HAP-1 (cell line): ENCODE data around the gene ZNF296.
A peak's percentile ranks its signal among the peaks of the same experiment; 100 is the strongest.
"Not testable (repeated sequence)": the region's sequence is repeated elsewhere in the genome, so short reads cannot be mapped to it uniquely, and the experiment has no call there.

Experiments used
- DNase-seq, 2 experiments: peaks; one replicate each; pipeline ENCODE4 v3.0.0-alpha.2; 2016 to 2020; ENCODE audit warnings: low spot score in 2 of 2
- H3K27me3 ChIP-seq: fragments of 250-450 bp; sonication (Bioruptor Pico); 2 replicates; pipeline ENCODE4 v1.5.1; 2020; ENCODE audit warnings: low read depth, mild to moderate bottlenecking, moderate library complexity
- H3K36me3 ChIP-seq: fragments of 250-450 bp; sonication (Bioruptor Pico); replicated peaks from 2 replicates; pipeline ENCODE4 v1.5.1; 2020; ENCODE audit warnings: mild to moderate bottlenecking
- H3K4me1 ChIP-seq: fragments of 250-450 bp; sonication (Bioruptor Pico); 2 replicates; pipeline ENCODE4 v1.5.1; 2020; ENCODE audit warnings: mild to moderate bottlenecking
- H3K4me3 ChIP-seq: fragments of 250-450 bp; sonication (Bioruptor Pico); 2 replicates; pipeline ENCODE4 v1.5.1; 2020; ENCODE audit warnings: mild to moderate bottlenecking, moderate library complexity
- H3K9me3 ChIP-seq: fragments of 250-450 bp; sonication (Bioruptor Pico); 2 replicates; pipeline ENCODE4 v1.5.1; 2020; ENCODE audit warnings: mild to moderate bottlenecking, moderate library complexity
- in situ Hi-C: fragments of 300-500 bp; cut with MboI; formaldehyde crosslinking; loops from 3 replicates; pipeline ENCODE4 v1.14.3; 2020; ENCODE audit warnings: low sequenced_read_pairs, inconsistent platforms, mixed read lengths

Gene ZNF296

DNA sequence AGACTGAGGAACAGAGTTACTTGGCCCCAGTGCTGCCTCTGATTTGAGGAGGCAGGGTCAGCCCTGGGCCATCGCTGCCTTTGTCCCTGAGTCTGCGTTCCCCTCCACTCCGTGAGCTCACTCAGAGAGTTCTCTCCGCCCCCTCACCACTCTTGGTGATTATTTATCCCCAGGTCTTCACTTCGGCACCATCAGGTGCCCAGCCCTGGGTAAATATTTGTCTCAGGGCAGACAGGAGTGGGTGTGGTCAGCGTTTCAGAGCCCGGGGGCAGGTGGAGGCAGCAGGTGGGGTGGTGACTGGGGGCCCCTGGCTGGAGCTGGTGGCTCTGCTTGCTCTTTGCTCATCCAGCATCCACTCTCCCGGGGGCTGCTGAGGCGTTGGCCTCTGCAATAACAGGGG lies 37.4 kb upstream of the ZNF296 start:
- in situ Hi-C loops: no loop called here

DNA sequence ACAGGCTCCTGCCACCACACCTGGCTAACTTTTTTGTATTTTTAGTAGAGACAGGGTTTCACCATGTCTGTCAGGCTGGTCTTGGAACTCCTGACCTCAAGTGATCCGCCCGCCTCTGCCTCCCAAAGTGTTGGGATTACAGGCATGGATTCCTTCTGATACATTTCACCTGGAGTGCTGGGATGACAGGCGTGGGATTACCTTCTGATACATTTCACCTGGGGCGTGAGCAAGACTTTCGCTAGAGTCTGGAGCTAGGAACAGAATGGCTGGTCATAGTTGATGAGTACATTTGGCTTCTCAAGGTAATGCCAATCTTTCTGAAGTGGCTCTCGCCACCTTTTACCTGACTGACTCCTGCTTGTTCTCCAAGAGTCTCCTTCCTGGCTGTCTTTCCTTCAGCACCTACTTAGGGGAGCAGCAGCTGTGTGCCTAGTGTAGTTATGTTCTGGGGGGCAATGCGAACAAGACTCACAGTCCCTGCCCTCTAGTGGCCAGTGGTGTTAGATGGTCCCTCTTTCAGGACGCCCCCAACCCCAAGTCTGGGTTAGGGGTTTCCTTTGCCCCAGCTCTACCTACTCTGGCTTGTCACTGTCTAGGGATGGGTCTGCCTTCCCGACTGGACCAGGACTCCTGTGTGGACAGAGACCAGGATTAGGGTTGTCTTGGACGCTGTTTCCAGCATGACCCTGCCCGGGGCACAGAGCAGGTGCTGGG lies 36.0 kb upstream of the ZNF296 start:
- H3K4me1 ChIP-seq: no peaks in the 10 kb centered on the region
- H3K9me3 ChIP-seq: no peaks in the 10 kb centered on the region
- DNase-seq: no peak
- H3K36me3 ChIP-seq: no peaks in the 10 kb centered on the region
- H3K4me3 ChIP-seq: no peak overlapping the region
- in situ Hi-C loops: no loop called here
- H3K27me3 ChIP-seq: no peaks in the 10 kb centered on the region

More for the DNA sequence above, 37.4 kb upstream of the ZNF296 start:
- Histone ChIP-seq H3K9me3 (no peaks in the 10 kb centered on the region), H3K4me3 (no peak overlapping the region), H3K36me3 (no peaks in the 10 kb centered on the region), H3K4me1 (no peaks in the 10 kb centered on the region), H3K27me3 (no peaks in the 10 kb centered on the region)
- no peak for DNase-seq

GRCh38 chr19:45110851-45111266 lies 34.6 kb upstream of the ZNF296 start:
- Histone ChIP-seq H3K9me3 (no peaks in the 10 kb centered on the region), H3K4me3 (no peak overlapping the region), H3K36me3 (no peaks in the 10 kb centered on the region), H3K27me3 (no peaks in the 10 kb centered on the region), H3K4me1 (no peaks in the 10 kb centered on the region)
- in situ Hi-C loops: no loop called here
- no peak for DNase-seq

GRCh38 chr19:45107621-45108150 lies 31.4 kb upstream of the ZNF296 start:
- H3K36me3 ChIP-seq: no peaks in the 10 kb centered on the region
- H3K4me1 ChIP-seq: no peaks in the 10 kb centered on the region
- H3K9me3 ChIP-seq: no peaks in the 10 kb centered on the region
- H3K27me3 ChIP-seq: no peaks in the 10 kb centered on the region
- no peak for DNase-seq
- in situ Hi-C loops: no loop called here
- H3K4me3 ChIP-seq: no peak overlapping the region

- H3K9me3 ChIP-seq, in situ Hi-C loops, H3K36me3 ChIP-seq, H3K27me3 ChIP-seq, H3K4me1 ChIP-seq, H3K4me3 ChIP-seq, DNase-seq: not testable (repeated sequence)
Observed at GRCh38 chr19:45106363-45106762, 30.1 kb upstream of the ZNF296 start.

- in situ Hi-C loops: no loop called here
- no peak for DNase-seq
- Histone ChIP-seq H3K4me3 (no peak overlapping the region), H3K36me3 (peaks cover 1% of the 10 kb centered on the region; the same call in 1 of the 2 replicates), H3K4me1 (no peaks in the 10 kb centered on the region), H3K27me3 (no peaks in the 10 kb centered on the region), H3K9me3 (no peaks in the 10 kb centered on the region)
Observed at GRCh38 chr19:45104658-45105349, 28.5 kb upstream of the ZNF296 start.

- Histone ChIP-seq H3K4me1 (no peaks in the 10 kb centered on the region), H3K27me3 (no peaks in the 10 kb centered on the region), H3K9me3 (no peaks in the 10 kb centered on the region), H3K4me3 (no peak overlapping the region), H3K36me3 (peaks cover 4% of the 10 kb centered on the region; the same call in 1 of the 2 replicates)
- DNase-seq: peak in 1 of 2 experiments; percentile 51
- in situ Hi-C loops: no loop called here
Observed at GRCh38 chr19:45103508-45104319, 27.4 kb upstream of the ZNF296 start.

GRCh38 chr19:45103156-45103507 lies 26.9 kb upstream of the ZNF296 start:
- H3K9me3 ChIP-seq: no peaks in the 10 kb centered on the region
- H3K27me3 ChIP-seq: no peaks in the 10 kb centered on the region
- in situ Hi-C loops: no loop called here
- no peak for DNase-seq
- H3K36me3 ChIP-seq: peaks cover 4% of the 10 kb centered on the region; the same call in 1 of the 2 replicates
- H3K4me1 ChIP-seq: no peaks in the 10 kb centered on the region
- H3K4me3 ChIP-seq: no peak overlapping the region

GRCh38 chr19:45102481-45102880 lies 26.2 kb upstream of the ZNF296 start:
- no peak overlapping the region for H3K4me3 ChIP-seq
- DNase-seq: no peak
- no peaks in the 10 kb centered on the region for H3K9me3 ChIP-seq
- H3K4me1 ChIP-seq: no peaks in the 10 kb centered on the region
- in situ Hi-C loops: no loop called here
- H3K27me3 ChIP-seq: no peaks in the 10 kb centered on the region
- peaks cover 4% of the 10 kb centered on the region; the same call in 1 of the 2 replicates for H3K36me3 ChIP-seq

- in situ Hi-C loops: no loop called here
- Histone ChIP-seq H3K9me3 (no peaks in the 10 kb centered on the region), H3K4me1 (no peaks in the 10 kb centered on the region), H3K36me3 (peaks cover 4% of the 10 kb centered on the region; the same call in 1 of the 2 replicates), H3K4me3 (no peak overlapping the region), H3K27me3 (no peaks in the 10 kb centered on the region)
- no peak for DNase-seq
Observed at GRCh38 chr19:45101806-45102205, 25.5 kb upstream of the ZNF296 start.

- in situ Hi-C loops: no loop called here
- Histone ChIP-seq H3K4me3 (no peak overlapping the region), H3K4me1 (no peaks in the 10 kb centered on the region), H3K27me3 (no peaks in the 10 kb centered on the region), H3K36me3 (peaks cover 4% of the 10 kb centered on the region; the same call in 1 of the 2 replicates), H3K9me3 (no peaks in the 10 kb centered on the region)
- DNase-seq: no peak
Observed at GRCh38 chr19:45100846-45101252, 24.6 kb upstream of the ZNF296 start.

- Histone ChIP-seq H3K36me3 (peaks cover 6% of the 10 kb centered on the region), H3K4me1 (no peaks in the 10 kb centered on the region), H3K4me3 (no peak overlapping the region), H3K27me3 (no peaks in the 10 kb centered on the region), H3K9me3 (no peaks in the 10 kb centered on the region)
- DNase-seq: no peak
- in situ Hi-C loops: no loop called here
Observed at GRCh38 chr19:45100201-45100600, 23.9 kb upstream of the ZNF296 start.

GRCh38 chr19:45099467-45100191 lies 23.4 kb upstream of the ZNF296 start:
- peaks cover 2% of the 10 kb centered on the region; the same call in 1 of the 2 replicates for H3K4me1 ChIP-seq
- peaks cover 12% of the 10 kb centered on the region for H3K36me3 ChIP-seq
- no peaks in the 10 kb centered on the region for H3K9me3 ChIP-seq
- H3K4me3 ChIP-seq: no peak overlapping the region
- in situ Hi-C loops: no loop called here
- no peak for DNase-seq
- H3K27me3 ChIP-seq: no peaks in the 10 kb centered on the region
